IMR-90 (cell line): ENCODE measurements around the gene MYO1D.

Experiments used
- CEBPB ChIP-seq: IDR thresholded peaks from 2 replicates; pipeline ENCODE4 v1.6.1; 2012; ENCODE audit warnings: low read depth, low read length, improper control_type of control experiment
- CTCF ChIP-seq: conservative IDR thresholded peaks from 2 replicates; pipeline ENCODE4 v1.5.1; 2012; ENCODE audit warnings: mild to moderate bottlenecking, low read depth, low read length, improper control_type of control experiment
- ELK1 ChIP-seq: fragments of 150-350 bp; IDR thresholded peaks from 2 replicates; pipeline ENCODE4 v1.6.1; 2016; ENCODE audit warnings: low read depth, mild to moderate bottlenecking, low read length, moderate library complexity, borderline replicate concordance
- FOS ChIP-seq: fragments of 150-350 bp; IDR thresholded peaks from 2 replicates; pipeline ENCODE4 v1.6.1; 2016; ENCODE audit warnings: low read depth, low read length
- MAZ ChIP-seq: IDR thresholded peaks from 2 replicates; pipeline ENCODE4 v1.6.1; 2012; ENCODE audit warnings: low read depth, mild to moderate bottlenecking, low read length, improper control_type of control experiment, moderate library complexity, borderline replicate concordance
- MXI1 ChIP-seq: IDR thresholded peaks from 2 replicates; pipeline ENCODE4 v1.6.1; 2012; ENCODE audit warnings: low read depth, mild to moderate bottlenecking, low read length, moderate library complexity, borderline replicate concordance
- POLR2A ChIP-seq: IDR thresholded peaks from 2 replicates; pipeline ENCODE4 v1.6.1; 2012; ENCODE audit warnings: mild to moderate bottlenecking, low read depth, low read length
- RAD21 ChIP-seq: IDR thresholded peaks from 2 replicates; pipeline ENCODE4 v1.6.1; 2012; ENCODE audit warnings: low read length, improper control_type of control experiment
- RCOR1 ChIP-seq: IDR thresholded peaks from 2 replicates; pipeline ENCODE4 v1.6.1; 2012; ENCODE audit warnings: mild to moderate bottlenecking, low read length, improper control_type of control experiment; ENCODE audit not compliant: insufficient replicate concordance
- RFX5 ChIP-seq: IDR thresholded peaks from 2 replicates; pipeline ENCODE4 v1.8.0; 2012; ENCODE audit warnings: low read depth, mild to moderate bottlenecking, low read length, moderate library complexity
- SMC3 ChIP-seq: fragments of 150-350 bp; IDR thresholded peaks from 2 replicates; pipeline ENCODE4 v1.6.1; 2016; ENCODE audit warnings: low read depth, mild to moderate bottlenecking, antibody characterized with exemption, low read length, moderate library complexity
- USF2 ChIP-seq: fragments of 150-350 bp; IDR thresholded peaks from 2 replicates; pipeline ENCODE4 v1.6.1; 2017; ENCODE audit warnings: mild to moderate bottlenecking, antibody characterized with exemption, low read length, low read depth

- TF ChIP-seq RFX5 (no peak), CTCF (no peak), POLR2A (no peak), RCOR1 (no peak), MAZ (no peak), RAD21 (no peak), CEBPB (no peak), MXI1 (no peak), SMC3 (no peak), USF2 (no peak), ELK1 (no peak), FOS (no peak)
Observed at GRCh38 chr17:32518646-32519227, 358.2 kb downstream of the MYO1D start.
